PC-9 (cell line): ENCODE results near the gene RPS17.

Experiments used
- CTCF ChIP-seq: fragments of 200-600 bp; sonication (generic); conservative IDR thresholded peaks from 2 replicates; pipeline ENCODE4 v1.6.1; 2017; ENCODE audit warnings: mixed run types, antibody characterized with exemption, mild to moderate bottlenecking, moderate library complexity
- EZH2 ChIP-seq: fragments of 200-600 bp; sonication (generic); IDR thresholded peaks from 2 replicates; pipeline ENCODE4 v1.8.0; 2017; ENCODE audit warnings: antibody characterized with exemption, low read depth

- TF ChIP-seq CTCF: no peak
- no peak for TF ChIP-seq EZH2
These were observed 8.4 kb upstream of the RPS17 start for GRCh38 chr15:82548700-82549099.
